HEK293T (cell line): Measurements from ENCODE around the gene TMED4.

ENCODE experiments used
- ARNT ChIP-seq: fragments of 450-650 bp; IDR thresholded peaks from 2 replicates; pipeline ENCODE4 v1.6.1; 2017; ENCODE audit warnings: mild to moderate bottlenecking
- ELF4 ChIP-seq: fragments of 450-650 bp; IDR thresholded peaks from 2 replicates; pipeline ENCODE4 v1.6.1; 2017; ENCODE audit warnings: antibody characterized with exemption
- FOXK2 ChIP-seq: fragments of 450-650 bp; IDR thresholded peaks from 2 replicates; pipeline ENCODE4 v1.6.1; 2016; ENCODE audit warnings: mild to moderate bottlenecking
- SP1 ChIP-seq: fragments of 450-650 bp; IDR thresholded peaks from 2 replicates; pipeline ENCODE4 v1.6.1; 2017
- SUZ12 ChIP-seq: fragments of 450-650 bp; IDR thresholded peaks from 2 replicates; pipeline ENCODE4 v1.6.1; 2016; ENCODE audit warnings: mild to moderate bottlenecking
- TARDBP ChIP-seq: fragments of 450-650 bp; IDR thresholded peaks from 2 replicates; pipeline ENCODE4 v1.6.1; 2016
- ZNF384 ChIP-seq: fragments of 450-650 bp; IDR thresholded peaks from 2 replicates; pipeline ENCODE4 v1.6.1; 2016

GRCh38 chr7:44540592-44541027 lies 41.4 kb downstream of the TMED4 start:
- TF ChIP-seq FOXK2 (no peak), SP1 (no peak), SUZ12 (no peak), ARNT (no peak), ZNF384 (no peak), TARDBP (no peak), ELF4 (no peak)
